GM23338 (cell line): ENCODE measurements around the gene TTC13. TPM values are rescaled to one million over a fixed set of nuclear protein-coding genes. Genes with fewer than 3 reads are reported as not detected.

Experiments used
- ATAC-seq: fragments of 200-7000 bp; cut with Tn5 transposase; 3 replicates; pipeline ENCODE4 v1.9.1; 2020
- DNase-seq: peaks from one replicate; pipeline ENCODE4 v3.0.0-alpha.2; 2015; ENCODE audit warnings: low spot score
- H2AFZ ChIP-seq: fragments of 200-600 bp; sonication (generic); 2 replicates; pipeline ENCODE4 v1.8.0; 2016; ENCODE audit warnings: antibody characterized with exemption, mild to moderate bottlenecking, moderate library complexity
- H3F3A ChIP-seq: fragments of 200-600 bp; sonication (generic); replicated peaks from 2 replicates; pipeline ENCODE4 v1.8.0; 2017; ENCODE audit warnings: antibody characterized with exemption, mixed run types, low read depth
- H3K27ac ChIP-seq: fragments of 200-600 bp; sonication (generic); 2 replicates; pipeline ENCODE4 v1.6.1; 2016; ENCODE audit warnings: low read depth
- H3K27me3 ChIP-seq: fragments of 200-600 bp; sonication (generic); 2 replicates; pipeline ENCODE4 v1.8.0; 2016; ENCODE audit warnings: mild to moderate bottlenecking, mixed run types, moderate library complexity; ENCODE audit not compliant: insufficient read depth
- H3K36me3 ChIP-seq: fragments of 200-600 bp; sonication (generic); 2 replicates; pipeline ENCODE4 v1.8.0; 2016; ENCODE audit warnings: mild to moderate bottlenecking; ENCODE audit not compliant: insufficient read depth
- H3K4me1 ChIP-seq: fragments of 200-600 bp; sonication (generic); 2 replicates; pipeline ENCODE4 v1.8.0; 2016; ENCODE audit warnings: mild to moderate bottlenecking, moderate library complexity; ENCODE audit not compliant: insufficient read depth
- H3K4me2 ChIP-seq: fragments of 200-600 bp; sonication (generic); 2 replicates; pipeline ENCODE4 v1.7.1; 2017; ENCODE audit warnings: mixed run types
- H3K4me3 ChIP-seq: fragments of 200-600 bp; sonication (generic); 2 replicates; pipeline ENCODE4 v1.6.1; 2016; ENCODE audit warnings: mixed run types
- H3K79me2 ChIP-seq: fragments of 200-600 bp; sonication (generic); replicated peaks from 2 replicates; pipeline ENCODE4 v1.8.0; 2017; ENCODE audit warnings: mild to moderate bottlenecking; ENCODE audit not compliant: insufficient read depth
- H3K9me2 ChIP-seq: fragments of 200-600 bp; sonication (generic); 2 replicates; pipeline ENCODE4 v1.8.0; 2017; ENCODE audit not compliant: insufficient read depth
- H4K20me1 ChIP-seq: fragments of 200-600 bp; sonication (generic); replicated peaks from 2 replicates; pipeline ENCODE4 v1.8.0; 2017; ENCODE audit warnings: mild to moderate bottlenecking; ENCODE audit not compliant: insufficient read depth
- H3K27ac Mint-ChIP-seq: 2 replicates; pipeline ENCODE4 v1.8.0; 2020; ENCODE audit warnings: inconsistent platforms, mild to moderate bottlenecking, moderate library complexity, mixed read lengths
- H3K27me3 Mint-ChIP-seq: 3 replicates; pipeline ENCODE4 v1.8.0; 2022; ENCODE audit warnings: low read depth, mild to moderate bottlenecking, moderate library complexity, mixed read lengths, inconsistent platforms; ENCODE audit not compliant: insufficient read depth, poor library complexity
- H3K36me3 Mint-ChIP-seq: 3 replicates; pipeline ENCODE4 v1.8.0; 2021; ENCODE audit warnings: low read depth, mild to moderate bottlenecking, inconsistent platforms, moderate library complexity, mixed read lengths
- H3K4me1 Mint-ChIP-seq: 3 replicates; pipeline ENCODE4 v1.8.0; 2020; ENCODE audit warnings: mild to moderate bottlenecking, inconsistent platforms, mixed read lengths
- H3K4me3 Mint-ChIP-seq: 3 replicates; pipeline ENCODE4 v1.8.0; 2021; ENCODE audit warnings: moderate library complexity, mild to moderate bottlenecking, inconsistent platforms, mixed read lengths
- H3K9me3 Mint-ChIP-seq: 3 replicates; pipeline ENCODE4 v1.8.0; 2020; ENCODE audit warnings: moderate library complexity, mild to moderate bottlenecking, inconsistent platforms, mixed read lengths
- CTCF ChIP-seq, 2 experiments: fragments of 200-600 bp in 1 of 2; sonication (generic) in 1 of 2; conservative IDR thresholded peaks; 2 replicates each; pipeline versions ENCODE4 v1.5.1 to v1.6.1; 2016 to 2017; ENCODE audit warnings: antibody characterized with exemption in 2 of 2, low read depth in 2 of 2, mild to moderate bottlenecking in 2 of 2, moderate library complexity in 1 of 2
- EZH2 ChIP-seq: fragments of 200-600 bp; sonication (generic); IDR thresholded peaks from one replicate; pipeline ENCODE4 v1.8.0; 2017; ENCODE audit warnings: antibody characterized with exemption, mild to moderate bottlenecking, low read depth; ENCODE audit not compliant: unreplicated experiment
- EZH2phosphoT487 ChIP-seq: fragments of 200-600 bp; sonication (generic); IDR thresholded peaks from one replicate; pipeline ENCODE4 v1.8.1; 2018; ENCODE audit warnings: antibody characterized with exemption; ENCODE audit not compliant: unreplicated experiment
- JUNB ChIP-seq: IDR thresholded peaks from one replicate; pipeline ENCODE4 v1.6.1; 2016; ENCODE audit warnings: antibody characterized with exemption; ENCODE audit not compliant: unreplicated experiment
- NANOG ChIP-seq: IDR thresholded peaks from 2 replicates; pipeline ENCODE4 v1.6.1; 2016; ENCODE audit warnings: antibody characterized with exemption, borderline replicate concordance
- POLR2AphosphoS5 ChIP-seq: IDR thresholded peaks from 2 replicates; pipeline ENCODE4 v1.6.1; 2016; ENCODE audit warnings: antibody characterized with exemption, low read depth
- STAT1 ChIP-seq: IDR thresholded peaks from one replicate; pipeline ENCODE4 v1.6.1; 2016; ENCODE audit warnings: antibody characterized with exemption; ENCODE audit not compliant: unreplicated experiment
- ZNF114 ChIP-seq: fragments of 250-450 bp; sonication (Bioruptor Pico); IDR thresholded peaks from 2 replicates; pipeline ENCODE4 v1.5.0; 2020; ENCODE audit warnings: mild to moderate bottlenecking, moderate library complexity
- ZNF331 ChIP-seq: fragments of 250-450 bp; sonication (Bioruptor Pico); IDR thresholded peaks from 2 replicates; pipeline ENCODE4 v1.5.0; 2020; ENCODE audit warnings: low read depth, mild to moderate bottlenecking, moderate library complexity
- ZNF462 ChIP-seq: fragments of 250-450 bp; sonication (Bioruptor Pico); IDR thresholded peaks from 2 replicates; pipeline ENCODE4 v1.5.0; 2020; ENCODE audit warnings: mild to moderate bottlenecking, moderate library complexity
- polyA plus RNA-seq: library from polyadenylated mRNA; unstranded; fragments of >200 nt; fragmentation: Nextera tagmentation; extraction: Ambion mirVana; gene quantifications from 2 replicates; pipeline ENCODE4 v1.2.1, GENCODE V29; 2016
- total RNA-seq: library from RNA; depleted of rRNA; stranded (reverse); fragments of >200 nt; shearing (Covaris generic); gene quantifications from 2 replicates; pipeline ENCODE4 v1.2.3, GENCODE V29; 2014
- TF ChIP-seq, protein P1 (sequence below): IDR thresholded peaks from one replicate; pipeline ENCODE4 v1.6.1; 2018; ENCODE audit warnings: antibody characterized with exemption; ENCODE audit not compliant: unreplicated experiment
- TF ChIP-seq, protein P2 (sequence below): IDR thresholded peaks from 2 replicates; pipeline ENCODE4 v1.6.1; 2016; ENCODE audit warnings: antibody characterized with exemption

Gene TTC13
- total and polyA plus RNA-seq, 2 experiments from 2014 or later: 3.8 to 9.4 TPM

DNA sequence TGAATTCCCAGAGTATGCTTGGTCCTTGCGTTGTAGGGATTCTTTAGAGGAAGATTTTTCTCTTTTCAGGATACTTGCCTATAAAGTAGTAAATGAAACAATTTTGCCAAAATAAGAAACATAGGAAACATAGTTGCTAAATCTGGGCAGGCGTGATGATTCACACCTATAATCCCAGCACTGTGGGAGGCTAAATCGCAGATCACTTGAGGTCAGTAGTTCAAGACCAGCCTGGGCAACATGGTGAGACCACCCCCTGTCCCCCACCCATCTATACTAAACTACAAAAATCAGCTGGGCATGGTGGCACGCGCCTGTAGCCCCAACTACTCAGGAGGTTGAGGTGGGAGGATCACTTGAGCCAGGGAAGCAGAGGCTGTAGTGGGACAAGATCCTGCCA, 5.2 kb upstream of the TTC13 start:
- no peaks in the 10 kb centered on the region for H3K9me2 ChIP-seq
- Mint-ChIP-seq H3K36me3 (peaks cover 5% of the 10 kb centered on the region), H3K27me3 (peaks cover 5% of the 10 kb centered on the region), H3K27ac (no peak overlapping the region), H3K4me3 (no peak overlapping the region; the same call in 2 of the 3 replicates), H3K4me1 (peaks cover 29% of the 10 kb centered on the region), H3K9me3 (no peaks in the 10 kb centered on the region; the same call in 2 of the 3 replicates)
- H3K36me3 ChIP-seq: no peaks in the 10 kb centered on the region
- DNase-seq: no peak
- no peak overlapping the region for H2AFZ ChIP-seq
- peaks cover 72% of the 10 kb centered on the region for H4K20me1 ChIP-seq
- no peak overlapping the region for H3K4me2 ChIP-seq
- TF ChIP-seq EZH2 (no peak), POLR2AphosphoS5 (no peak), CTCF (conservative IDR thresholded peaks at IDR 0.05; ENCODE audit: low read depth in 2 of 2) (no peak), ZNF462 (CRISPR knock-in tag) (no peak), ZNF114 (CRISPR knock-in tag) (no peak), EZH2phosphoT487 (no peak), NANOG (no peak), STAT1 (no peak), JUNB (no peak), ZNF331 (CRISPR knock-in tag) (no peak)
- TF ChIP-seq, protein P1, sequence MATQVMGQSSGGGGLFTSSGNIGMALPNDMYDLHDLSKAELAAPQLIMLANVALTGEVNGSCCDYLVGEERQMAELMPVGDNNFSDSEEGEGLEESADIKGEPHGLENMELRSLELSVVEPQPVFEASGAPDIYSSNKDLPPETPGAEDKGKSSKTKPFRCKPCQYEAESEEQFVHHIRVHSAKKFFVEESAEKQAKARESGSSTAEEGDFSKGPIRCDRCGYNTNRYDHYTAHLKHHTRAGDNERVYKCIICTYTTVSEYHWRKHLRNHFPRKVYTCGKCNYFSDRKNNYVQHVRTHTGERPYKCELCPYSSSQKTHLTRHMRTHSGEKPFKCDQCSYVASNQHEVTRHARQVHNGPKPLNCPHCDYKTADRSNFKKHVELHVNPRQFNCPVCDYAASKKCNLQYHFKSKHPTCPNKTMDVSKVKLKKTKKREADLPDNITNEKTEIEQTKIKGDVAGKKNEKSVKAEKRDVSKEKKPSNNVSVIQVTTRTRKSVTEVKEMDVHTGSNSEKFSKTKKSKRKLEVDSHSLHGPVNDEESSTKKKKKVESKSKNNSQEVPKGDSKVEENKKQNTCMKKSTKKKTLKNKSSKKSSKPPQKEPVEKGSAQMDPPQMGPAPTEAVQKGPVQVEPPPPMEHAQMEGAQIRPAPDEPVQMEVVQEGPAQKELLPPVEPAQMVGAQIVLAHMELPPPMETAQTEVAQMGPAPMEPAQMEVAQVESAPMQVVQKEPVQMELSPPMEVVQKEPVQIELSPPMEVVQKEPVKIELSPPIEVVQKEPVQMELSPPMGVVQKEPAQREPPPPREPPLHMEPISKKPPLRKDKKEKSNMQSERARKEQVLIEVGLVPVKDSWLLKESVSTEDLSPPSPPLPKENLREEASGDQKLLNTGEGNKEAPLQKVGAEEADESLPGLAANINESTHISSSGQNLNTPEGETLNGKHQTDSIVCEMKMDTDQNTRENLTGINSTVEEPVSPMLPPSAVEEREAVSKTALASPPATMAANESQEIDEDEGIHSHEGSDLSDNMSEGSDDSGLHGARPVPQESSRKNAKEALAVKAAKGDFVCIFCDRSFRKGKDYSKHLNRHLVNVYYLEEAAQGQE: no peak
- TF ChIP-seq, protein P2, sequence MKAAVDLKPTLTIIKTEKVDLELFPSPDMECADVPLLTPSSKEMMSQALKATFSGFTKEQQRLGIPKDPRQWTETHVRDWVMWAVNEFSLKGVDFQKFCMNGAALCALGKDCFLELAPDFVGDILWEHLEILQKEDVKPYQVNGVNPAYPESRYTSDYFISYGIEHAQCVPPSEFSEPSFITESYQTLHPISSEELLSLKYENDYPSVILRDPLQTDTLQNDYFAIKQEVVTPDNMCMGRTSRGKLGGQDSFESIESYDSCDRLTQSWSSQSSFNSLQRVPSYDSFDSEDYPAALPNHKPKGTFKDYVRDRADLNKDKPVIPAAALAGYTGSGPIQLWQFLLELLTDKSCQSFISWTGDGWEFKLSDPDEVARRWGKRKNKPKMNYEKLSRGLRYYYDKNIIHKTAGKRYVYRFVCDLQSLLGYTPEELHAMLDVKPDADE: no peak
- H3K79me2 ChIP-seq: 0 out of 2 replicates have a peak, but pooled peaks cover 8% of the 10 kb centered on the region
- H3K27me3 ChIP-seq: peaks cover 95% of the 10 kb centered on the region
- no peak overlapping the region for H3K4me3 ChIP-seq
- H3F3A ChIP-seq: no peaks in the 10 kb centered on the region
- ATAC-seq: no peak
- peaks cover 18% of the 10 kb centered on the region; the same call in 1 of the 2 replicates for H3K4me1 ChIP-seq
- no peak overlapping the region for H3K27ac ChIP-seq
